IMR-90 (cell line): ENCODE results near the gene WASHC3. TPM values are rescaled to one million over a fixed set of nuclear protein-coding genes. Genes with fewer than 3 reads are reported as not detected.

Experiments used
- ATAC-seq: fragments of 200-7000 bp; cut with Tn5 transposase; 2 replicates; pipeline ENCODE4 v1.9.1; 2020; ENCODE audit warnings: low read depth, mild to moderate bottlenecking, moderate library complexity
- BruUV-seq: library from RNA; stranded (reverse); fragments of 400-500 nt; replicated peaks from 2 replicates; lab custom pipeline; 2021; lab: Mats Ljungman, UMichigan
- CTCF ChIA-PET: fragments of 300-600 bp; formaldehyde crosslinking; extraction: SDS; loops from one replicate; lab custom pipeline; 2021; ENCODE audit warnings: antibody characterized with exemption; lab: Yijun Ruan, JAX
- POLR2A ChIA-PET: fragments of 300-600 bp; sonication (Branson Sonifier 250); formaldehyde crosslinking; loops from one replicate; lab custom pipeline; 2022; ENCODE audit warnings: antibody characterized with exemption; ENCODE audit not compliant: unreplicated experiment; lab: Charles Lee
- DNase-seq: peaks from one replicate; pipeline ENCODE4 v3.0.0; 2013
- H2AFZ ChIP-seq: replicated peaks from 2 replicates; pipeline ENCODE3; 2013; ENCODE audit warnings: low read length, mild to moderate bottlenecking; ENCODE audit not compliant: poor library complexity
- H2AK5ac ChIP-seq: 2 replicates; pipeline ENCODE4 v1.6.1; 2013; ENCODE audit warnings: low read depth, low read length, inconsistent platforms
- H2AK9ac ChIP-seq: replicated peaks from 2 replicates; pipeline ENCODE3; 2013; ENCODE audit warnings: mild to moderate bottlenecking, low read depth, low read length, moderate library complexity; ENCODE audit not compliant: poor library complexity
- H2BK120ac ChIP-seq: 2 replicates; pipeline ENCODE4 v1.6.1; 2013; ENCODE audit warnings: low read depth, low read length, inconsistent platforms
- H2BK15ac ChIP-seq: 3 replicates; pipeline ENCODE4 v1.6.1; 2013; ENCODE audit warnings: low read depth, low read length, inconsistent platforms
- H2BK20ac ChIP-seq: 2 replicates; pipeline ENCODE4 v1.6.1; 2013; ENCODE audit warnings: low read depth, mild to moderate bottlenecking, inconsistent platforms, low read length, moderate library complexity
- H2BK5ac ChIP-seq: 2 replicates; pipeline ENCODE4 v1.6.1; 2013; ENCODE audit warnings: mild to moderate bottlenecking, low read depth, low read length, inconsistent platforms; ENCODE audit not compliant: poor library complexity, severe bottlenecking
- H3K14ac ChIP-seq: replicated peaks from 2 replicates; pipeline ENCODE4 v1.6.1; 2013; ENCODE audit warnings: low read depth, low read length, inconsistent platforms
- H3K18ac ChIP-seq: 2 replicates; pipeline ENCODE4 v1.6.1; 2013; ENCODE audit warnings: low read depth, low read length, control low read depth
- H3K23ac ChIP-seq: 2 replicates; pipeline ENCODE4 v1.6.1; 2013; ENCODE audit warnings: low read depth, low read length, inconsistent platforms
- H3K27ac ChIP-seq: 2 replicates; pipeline ENCODE4 v1.5.1; 2013; ENCODE audit warnings: mild to moderate bottlenecking, control low read depth, low read length; ENCODE audit not compliant: insufficient read depth
- H3K27me3 ChIP-seq: 2 replicates; pipeline ENCODE4 v1.6.1; 2013; ENCODE audit warnings: low read length; ENCODE audit not compliant: control insufficient read depth, insufficient read depth
- H3K36me3 ChIP-seq: 2 replicates; pipeline ENCODE4 v1.6.1; 2013; ENCODE audit warnings: low read length, mixed read lengths; ENCODE audit not compliant: control insufficient read depth, insufficient read depth
- H3K4ac ChIP-seq: 2 replicates; pipeline ENCODE4 v1.6.1; 2013; ENCODE audit warnings: low read depth, low read length, inconsistent platforms
- H3K4me1 ChIP-seq: 2 replicates; pipeline ENCODE4 v1.6.1; 2013; ENCODE audit warnings: low read length, mixed read lengths; ENCODE audit not compliant: control insufficient read depth, insufficient read depth
- H3K4me2 ChIP-seq: 2 replicates; pipeline ENCODE4 v1.6.1; 2013; ENCODE audit warnings: low read depth, mild to moderate bottlenecking, control low read depth, low read length, moderate library complexity
- H3K4me3 ChIP-seq: 2 replicates; pipeline ENCODE4 v1.5.1; 2013; ENCODE audit warnings: low read depth, mild to moderate bottlenecking, control low read depth, low read length, moderate library complexity; ENCODE audit not compliant: insufficient read depth
- H3K56ac ChIP-seq: 2 replicates; pipeline ENCODE4 v1.6.1; 2013; ENCODE audit warnings: low read length, inconsistent platforms; ENCODE audit not compliant: insufficient read depth; ENCODE audit errors: extremely low read depth
- H3K79me1 ChIP-seq, 2 experiments: 2 replicates each; pipeline ENCODE4 v1.6.1; 2013; ENCODE audit warnings: low read length in 2 of 2, inconsistent platforms in 1 of 2, low read depth in 1 of 2
- H3K9ac ChIP-seq: 2 replicates; pipeline ENCODE4 v1.6.1; 2013; ENCODE audit warnings: low read depth, low read length, control low read depth
- H3K9me1 ChIP-seq: 2 replicates; pipeline ENCODE4 v1.6.1; 2013; ENCODE audit warnings: low read length, inconsistent platforms; ENCODE audit not compliant: insufficient read depth
- H3K9me3 ChIP-seq: 2 replicates; pipeline ENCODE4 v1.6.1; 2013; ENCODE audit warnings: low read length; ENCODE audit not compliant: control insufficient read depth, insufficient read depth
- H4K20me1 ChIP-seq: 2 replicates; pipeline ENCODE4 v1.6.1; 2013; ENCODE audit warnings: low read length, inconsistent platforms; ENCODE audit not compliant: insufficient read depth
- H4K5ac ChIP-seq: 2 replicates; pipeline ENCODE4 v1.6.1; 2013; ENCODE audit warnings: mild to moderate bottlenecking, low read depth, low read length, control low read depth
- H4K8ac ChIP-seq, 2 experiments: 2 replicates each; pipeline ENCODE4 v1.6.1; 2013; ENCODE audit warnings: low read depth in 2 of 2, low read length in 2 of 2, control low read depth in 1 of 2, inconsistent platforms in 1 of 2
- H4K91ac ChIP-seq: 2 replicates; pipeline ENCODE4 v1.6.1; 2013; ENCODE audit warnings: low read depth, low read length, inconsistent platforms; ENCODE audit not compliant: insufficient read depth
- CEBPB ChIP-seq: IDR thresholded peaks from 2 replicates; pipeline ENCODE4 v1.6.1; 2012; ENCODE audit warnings: low read depth, low read length, improper control_type of control experiment
- MAFK ChIP-seq: IDR thresholded peaks from 2 replicates; pipeline ENCODE4 v1.6.1; 2012; ENCODE audit warnings: low read depth, low read length, improper control_type of control experiment
- MAZ ChIP-seq: IDR thresholded peaks from 2 replicates; pipeline ENCODE4 v1.6.1; 2012; ENCODE audit warnings: low read depth, mild to moderate bottlenecking, low read length, improper control_type of control experiment, moderate library complexity, borderline replicate concordance
- RAD21 ChIP-seq: IDR thresholded peaks from 2 replicates; pipeline ENCODE4 v1.6.1; 2012; ENCODE audit warnings: low read length, improper control_type of control experiment
- WGBS, 2 experiments: methylation state at CpG; one replicate each; pipeline versions ENCODE4 v1.1.5 to v1.1.7; 2013; ENCODE audit warnings: missing lambda C conversion rate in 2 of 2; ENCODE audit not compliant: insufficient read length in 1 of 2; ENCODE audit errors: extremely low coverage in 2 of 2; 5-methylcytosine and 5-hydroxymethylcytosine counted together
- dilution Hi-C: fragments of 300-500 bp; cut with HindIII; formaldehyde crosslinking; loops from one replicate; pipeline ENCODE4 v1.14.3; 2018; ENCODE audit warnings: low sequenced_read_pairs; ENCODE audit not compliant: unreplicated experiment
- in situ Hi-C: fragments of 300-500 bp; cut with MboI; formaldehyde crosslinking; loops from 3 replicates; pipeline ENCODE4 v1.14.3; 2019; ENCODE audit warnings: low sequenced_read_pairs, inconsistent platforms, mixed read lengths
- intact Hi-C: fragments of 100-400 bp; cut with micrococcal nuclease; formaldehyde crosslinking; loops from 2 replicates; pipeline ENCODE4 v1.10.0; 2022
- polyA plus RNA-seq, 3 experiments: library from polyadenylated mRNA; depleted of rRNA; stranded (reverse); fragments of >200 nt; gene quantifications; 2 replicates each; pipeline ENCODE4 v1.2.3, GENCODE V29; 2012; ENCODE audit warnings: low replicate concordance in 1 of 3
- total RNA-seq: library from RNA; depleted of rRNA; stranded (reverse); fragments of >200 nt; gene quantifications from 2 replicates; pipeline ENCODE4 v1.2.3, GENCODE V29; 2012
- TF ChIP-seq, protein P1 (sequence below): fragments of 150-350 bp; IDR thresholded peaks from 2 replicates; pipeline ENCODE4 v1.6.1; 2017; ENCODE audit warnings: mild to moderate bottlenecking, antibody characterized with exemption, low read length, low read depth
- TF ChIP-seq, protein P2 (sequence below): conservative IDR thresholded peaks from 2 replicates; pipeline ENCODE4 v1.5.1; 2012; ENCODE audit warnings: mild to moderate bottlenecking, low read depth, low read length, improper control_type of control experiment

Gene WASHC3
- total and polyA plus RNA-seq, 2 of the 4 experiments (the other 2 are of a cell fraction) = 54.8 to 87.1 TPM

DNA sequence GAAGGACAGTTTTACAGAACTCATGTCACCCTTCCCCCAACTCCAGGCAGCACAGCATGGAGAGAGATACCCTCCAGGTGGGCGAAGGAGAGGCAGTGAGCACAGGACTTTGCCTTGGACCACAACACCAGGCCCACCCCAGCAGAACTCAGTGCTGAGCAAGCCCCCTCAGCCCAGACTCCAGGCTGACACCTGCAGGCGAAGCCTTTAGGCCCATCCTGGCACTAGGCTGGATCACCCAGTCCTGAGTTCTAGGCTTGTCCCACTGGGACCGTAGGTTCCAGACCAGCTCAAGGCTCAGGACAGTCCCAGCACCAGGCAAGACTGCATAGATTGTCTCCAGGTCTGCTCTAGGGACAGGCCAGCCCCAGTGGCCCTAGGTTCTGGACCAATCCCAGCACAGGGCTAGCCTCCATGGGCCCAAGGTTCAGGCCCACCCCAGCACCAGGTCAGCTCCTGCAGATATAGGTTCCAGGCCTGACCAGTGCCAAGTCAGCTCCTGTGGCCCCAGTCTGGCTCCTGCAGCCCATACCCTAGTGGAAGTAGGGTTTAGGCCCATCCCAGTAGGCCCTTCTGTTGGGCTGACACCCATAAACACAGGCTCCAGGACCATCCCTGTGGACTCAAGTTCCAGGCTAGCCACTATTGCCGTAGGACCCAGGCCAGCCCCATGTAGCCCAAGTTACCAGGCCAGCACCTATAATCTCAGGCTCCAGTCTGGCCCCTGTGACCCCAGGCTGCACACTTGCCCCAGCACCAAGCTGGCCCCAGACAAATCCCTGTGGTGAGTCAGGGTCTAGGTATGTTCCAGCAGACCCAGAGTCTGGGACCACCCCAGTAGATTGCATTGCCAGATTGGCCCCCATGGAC lies 9.4 kb downstream of the WASHC3 start (continued):
- TF ChIP-seq, protein P1, sequence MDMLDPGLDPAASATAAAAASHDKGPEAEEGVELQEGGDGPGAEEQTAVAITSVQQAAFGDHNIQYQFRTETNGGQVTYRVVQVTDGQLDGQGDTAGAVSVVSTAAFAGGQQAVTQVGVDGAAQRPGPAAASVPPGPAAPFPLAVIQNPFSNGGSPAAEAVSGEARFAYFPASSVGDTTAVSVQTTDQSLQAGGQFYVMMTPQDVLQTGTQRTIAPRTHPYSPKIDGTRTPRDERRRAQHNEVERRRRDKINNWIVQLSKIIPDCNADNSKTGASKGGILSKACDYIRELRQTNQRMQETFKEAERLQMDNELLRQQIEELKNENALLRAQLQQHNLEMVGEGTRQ = no peak

GRCh38 chr12:102051431-102051965 lies 10.3 kb downstream of the WASHC3 start:
- H3K27me3 ChIP-seq = no peaks in the 10 kb centered on the region
- POLR2A ChIA-PET = no interaction called here
- DNase-seq = no peak

More at GRCh38 chr12:102051431-102051965, 10.3 kb downstream of the WASHC3 start:
- H2BK15ac ChIP-seq = no peak overlapping the region
- no peaks in the 10 kb centered on the region for H3K9me1 ChIP-seq
- H3K27ac ChIP-seq = no peak overlapping the region
- peaks cover 3 to 11% of the 10 kb centered on the region in 2 experiments; a peak in 3 of 4 replicates for H3K79me1 ChIP-seq
- H3K23ac ChIP-seq = no peak overlapping the region
- no peak overlapping the region for H2BK120ac ChIP-seq
- in situ Hi-C loops = no loop called here
- BruUV-seq = no TSS peak
- TF ChIP-seq MAZ (no peak), RAD21 (no peak), CEBPB (no peak), MAFK (no peak)
- TF ChIP-seq, protein P2, sequence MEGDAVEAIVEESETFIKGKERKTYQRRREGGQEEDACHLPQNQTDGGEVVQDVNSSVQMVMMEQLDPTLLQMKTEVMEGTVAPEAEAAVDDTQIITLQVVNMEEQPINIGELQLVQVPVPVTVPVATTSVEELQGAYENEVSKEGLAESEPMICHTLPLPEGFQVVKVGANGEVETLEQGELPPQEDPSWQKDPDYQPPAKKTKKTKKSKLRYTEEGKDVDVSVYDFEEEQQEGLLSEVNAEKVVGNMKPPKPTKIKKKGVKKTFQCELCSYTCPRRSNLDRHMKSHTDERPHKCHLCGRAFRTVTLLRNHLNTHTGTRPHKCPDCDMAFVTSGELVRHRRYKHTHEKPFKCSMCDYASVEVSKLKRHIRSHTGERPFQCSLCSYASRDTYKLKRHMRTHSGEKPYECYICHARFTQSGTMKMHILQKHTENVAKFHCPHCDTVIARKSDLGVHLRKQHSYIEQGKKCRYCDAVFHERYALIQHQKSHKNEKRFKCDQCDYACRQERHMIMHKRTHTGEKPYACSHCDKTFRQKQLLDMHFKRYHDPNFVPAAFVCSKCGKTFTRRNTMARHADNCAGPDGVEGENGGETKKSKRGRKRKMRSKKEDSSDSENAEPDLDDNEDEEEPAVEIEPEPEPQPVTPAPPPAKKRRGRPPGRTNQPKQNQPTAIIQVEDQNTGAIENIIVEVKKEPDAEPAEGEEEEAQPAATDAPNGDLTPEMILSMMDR = no peak
- TF ChIP-seq, protein P1 = no peak
- no peak overlapping the region for H2BK5ac ChIP-seq
- no peak overlapping the region for H3K9ac ChIP-seq
- H2BK20ac ChIP-seq = no peak overlapping the region
- H3K9me3 ChIP-seq = no peaks in the 10 kb centered on the region
- peaks cover 12% of the 10 kb centered on the region; the same call in 1 of the 2 replicates for H3K36me3 ChIP-seq
- CTCF ChIA-PET = no interaction called here
- H3K4me3 ChIP-seq = no peak overlapping the region
- H2AFZ ChIP-seq = no peak overlapping the region
- no peak overlapping the region for H3K18ac ChIP-seq
- H4K8ac ChIP-seq = no peak overlapping the region
- H2AK5ac ChIP-seq = no peak overlapping the region
- WGBS, 2 experiments = no CpG with 5 or more reads among the region's 1 CpG
- no peak overlapping the region for H3K14ac ChIP-seq
- ATAC-seq = no peak
- no peaks in the 10 kb centered on the region; the same call in 1 of the 2 replicates for H4K20me1 ChIP-seq
- intact Hi-C loops = no loop called here
- H3K4me1 ChIP-seq = 0 out of 2 replicates have a peak, but pooled peaks cover 2% of the 10 kb centered on the region
- H2AK9ac ChIP-seq = no peak overlapping the region
- H3K4ac ChIP-seq = no peak overlapping the region
- H3K4me2 ChIP-seq = no peak overlapping the region
- no peak overlapping the region for H4K91ac ChIP-seq
- dilution Hi-C loops = no loop called here
- H3K56ac ChIP-seq = no peak overlapping the region
- no peak overlapping the region for H4K5ac ChIP-seq
